H9 (cell line): ENCODE data around the gene PAFAH1B2. TPM values are rescaled to one million over a fixed set of nuclear protein-coding genes. Genes with fewer than 3 reads are reported as not detected.

ENCODE experiments used
- DNase-seq: peaks from one replicate; pipeline ENCODE4 v3.0.0-alpha.2; 2017
- H2AFZ ChIP-seq: one replicate; pipeline ENCODE4 v1.6.1; 2013; ENCODE audit warnings: mild to moderate bottlenecking, low read length, control low read depth, moderate library complexity
- H2AK5ac ChIP-seq: 2 replicates; pipeline ENCODE4 v1.6.1; 2013; ENCODE audit warnings: low read length, control low read depth, mixed read lengths; ENCODE audit not compliant: insufficient read length
- H2BK120ac ChIP-seq: one replicate; pipeline ENCODE4 v1.6.1; 2013; ENCODE audit warnings: low read depth, mild to moderate bottlenecking, low read length, control low read depth, inconsistent platforms; ENCODE audit not compliant: poor library complexity, severe bottlenecking
- H2BK12ac ChIP-seq: 2 replicates; pipeline ENCODE4 v1.6.1; 2013; ENCODE audit warnings: low read length, control low read depth, mixed read lengths, low read depth; ENCODE audit not compliant: insufficient read length
- H2BK15ac ChIP-seq: 2 replicates; pipeline ENCODE4 v1.6.1; 2013; ENCODE audit warnings: low read depth, low read length, control low read depth
- H2BK20ac ChIP-seq: one replicate; pipeline ENCODE4 v1.6.1; 2013; ENCODE audit warnings: low read depth, mild to moderate bottlenecking, low read length, control low read depth, inconsistent platforms; ENCODE audit not compliant: poor library complexity, severe bottlenecking
- H2BK5ac ChIP-seq: 2 replicates; pipeline ENCODE4 v1.6.1; 2013; ENCODE audit warnings: low read length, control low read depth, mixed read lengths; ENCODE audit not compliant: insufficient read length
- H3K14ac ChIP-seq: 2 replicates; pipeline ENCODE4 v1.6.1; 2013; ENCODE audit warnings: low read length, control low read depth; ENCODE audit not compliant: insufficient read depth
- H3K18ac ChIP-seq: 2 replicates; pipeline ENCODE4 v1.6.1; 2013; ENCODE audit warnings: low read depth, mild to moderate bottlenecking, mixed read lengths, low read length, control low read depth; ENCODE audit not compliant: insufficient read length
- H3K23ac ChIP-seq: 2 replicates; pipeline ENCODE4 v1.6.1; 2013; ENCODE audit warnings: low read length, control low read depth, mixed read lengths, low read depth; ENCODE audit not compliant: insufficient read length
- H3K23me2 ChIP-seq: 2 replicates; pipeline ENCODE4 v1.6.1; 2013; ENCODE audit warnings: low read depth, mild to moderate bottlenecking, mixed read lengths, low read length, control low read depth; ENCODE audit not compliant: insufficient read length, poor library complexity, severe bottlenecking
- H3K27ac ChIP-seq: 2 replicates; pipeline ENCODE4 v1.5.1; 2013; ENCODE audit warnings: low read length, control low read depth, mixed read lengths, low read depth; ENCODE audit not compliant: insufficient read length
- H3K27me3 ChIP-seq: 2 replicates; pipeline ENCODE4 v1.6.1; 2013; ENCODE audit warnings: low read length, control low read depth, inconsistent platforms; ENCODE audit not compliant: insufficient read depth
- H3K4ac ChIP-seq: 2 replicates; pipeline ENCODE4 v1.6.1; 2013; ENCODE audit warnings: low read depth, mild to moderate bottlenecking, control low read depth, inconsistent platforms, low read length, moderate library complexity
- H3K4me1 ChIP-seq: 2 replicates; pipeline ENCODE4 v1.6.1; 2013; ENCODE audit warnings: low read length, control low read depth, inconsistent platforms; ENCODE audit not compliant: insufficient read depth
- H3K4me2 ChIP-seq: 2 replicates; pipeline ENCODE4 v1.6.1; 2013; ENCODE audit warnings: low read length, control low read depth, mixed read lengths; ENCODE audit not compliant: insufficient read length, insufficient read depth
- H3K56ac ChIP-seq: 2 replicates; pipeline ENCODE4 v1.6.1; 2013; ENCODE audit warnings: low read depth, mild to moderate bottlenecking, mixed read lengths, low read length, control low read depth; ENCODE audit not compliant: insufficient read length
- H3K79me1 ChIP-seq: 2 replicates; pipeline ENCODE4 v1.6.1; 2013; ENCODE audit warnings: low read depth, mild to moderate bottlenecking, moderate library complexity, low read length, control low read depth, inconsistent platforms; ENCODE audit not compliant: insufficient read depth, poor library complexity, severe bottlenecking
- H3K79me2 ChIP-seq: 2 replicates; pipeline ENCODE4 v1.6.1; 2013; ENCODE audit warnings: low read length, control low read depth, inconsistent platforms; ENCODE audit not compliant: insufficient read depth
- H3K9ac ChIP-seq: 2 replicates; pipeline ENCODE4 v1.6.1; 2013; ENCODE audit warnings: low read length, control low read depth, mixed read lengths; ENCODE audit not compliant: insufficient read length; ENCODE audit errors: extremely low read depth
- H3K9me3 ChIP-seq: one replicate; pipeline ENCODE4 v1.6.1; 2013; ENCODE audit warnings: low read depth, low read length, inconsistent platforms; ENCODE audit not compliant: control insufficient read depth
- H3T11ph ChIP-seq: one replicate; pipeline ENCODE4 v1.6.1; 2013; ENCODE audit warnings: mild to moderate bottlenecking, low read length, control low read depth, inconsistent platforms
- H4K20me1 ChIP-seq: one replicate; pipeline ENCODE4 v1.6.1; 2013; ENCODE audit not compliant: control insufficient read depth, insufficient read length, insufficient read depth
- H4K5ac ChIP-seq: 2 replicates; pipeline ENCODE4 v1.6.1; 2013; ENCODE audit warnings: low read depth, mild to moderate bottlenecking, mixed read lengths, low read length, control low read depth; ENCODE audit not compliant: insufficient read length
- H4K8ac ChIP-seq: replicated peaks from 2 replicates; pipeline ENCODE4 v1.6.1; 2013; ENCODE audit warnings: low read length, control low read depth, mixed read lengths, low read depth; ENCODE audit not compliant: insufficient read length
- H4K91ac ChIP-seq: 2 replicates; pipeline ENCODE4 v1.6.1; 2013; ENCODE audit warnings: low read depth, mild to moderate bottlenecking, moderate library complexity, mixed read lengths, low read length, control low read depth; ENCODE audit not compliant: insufficient read length
- H3K27ac Mint-ChIP-seq, 3 experiments: 2 replicates in 2 of 3; 3 replicates in 1 of 3; pipeline ENCODE4 v1.8.0; 2020 to 2021; ENCODE audit warnings: mixed read lengths in 3 of 3, mild to moderate bottlenecking in 1 of 3, moderate library complexity in 1 of 3
- H3K27me3 Mint-ChIP-seq: 2 replicates; pipeline ENCODE4 v1.8.0; 2021; ENCODE audit warnings: low read depth, mild to moderate bottlenecking, moderate library complexity, mixed read lengths
- H3K36me3 Mint-ChIP-seq, 3 experiments: 2 replicates in 2 of 3; 3 replicates in 1 of 3; pipeline ENCODE4 v1.8.0; 2020 to 2021; ENCODE audit warnings: low read depth in 3 of 3, mixed read lengths in 3 of 3; ENCODE audit not compliant: insufficient read depth in 1 of 3
- H3K4me1 Mint-ChIP-seq, 2 experiments: 2 replicates each; pipeline ENCODE4 v1.8.0; 2020; ENCODE audit warnings: mixed read lengths in 2 of 2
- H3K4me3 Mint-ChIP-seq, 2 experiments: 2 replicates in 1 of 2; 3 replicates in 1 of 2; pipeline ENCODE4 v1.8.0; 2020 to 2021; ENCODE audit warnings: mild to moderate bottlenecking in 2 of 2, mixed read lengths in 2 of 2, moderate library complexity in 1 of 2
- H3K9me3 Mint-ChIP-seq, 2 experiments: 2 replicates in 1 of 2; 3 replicates in 1 of 2; pipeline ENCODE4 v1.8.0; 2020; ENCODE audit warnings: mild to moderate bottlenecking in 2 of 2, mixed read lengths in 2 of 2, moderate library complexity in 1 of 2
- CTCF ChIP-seq: fragments of 200-600 bp; sonication (generic); conservative IDR thresholded peaks from 3 replicates; pipeline ENCODE4 v1.8.0; 2021; ENCODE audit warnings: antibody characterized with exemption, mild to moderate bottlenecking
- WGBS: extraction: QIAGEN DNeasy Blood & Tissue Kit; methylation state at CpG from one replicate; pipeline ENCODE4 v1.1.7; 2013; ENCODE audit warnings: missing lambda C conversion rate, low lambda C conversion rate, mixed read lengths; ENCODE audit not compliant: insufficient read length; ENCODE audit errors: extremely low coverage; 5-methylcytosine and 5-hydroxymethylcytosine counted together
- total RNA-seq: library from RNA; stranded (reverse); gene quantifications from 2 replicates; pipeline ENCODE4 v1.2.1, GENCODE V29; 2021

PAFAH1B2 gene
- total RNA-seq, 1 experiment from 2014 or later, result 161 TPM

- Histone ChIP-seq H2AK5ac (no peak overlapping the region), H3K27me3 (no peaks in the 10 kb centered on the region), H3K4me2 (no peak overlapping the region), H3K9ac (no peak overlapping the region), H3K23me2 (no peaks in the 10 kb centered on the region), H3K9me3 (no peaks in the 10 kb centered on the region), H3T11ph (no peak overlapping the region), H3K18ac (no peak overlapping the region), H2BK5ac (no peak overlapping the region), H2BK120ac (no peak overlapping the region), H2BK15ac (no peak overlapping the region), H3K14ac (no peak overlapping the region), H3K56ac (no peak overlapping the region), H3K79me2 (no peaks in the 10 kb centered on the region), H4K91ac (no peak overlapping the region), H3K4me1 (no peaks in the 10 kb centered on the region), H3K23ac (no peak overlapping the region), H3K4ac (no peak overlapping the region), H4K20me1 (no peaks in the 10 kb centered on the region), H3K79me1 (no peaks in the 10 kb centered on the region), H3K27ac (no peak overlapping the region), H4K5ac (no peak overlapping the region), H2BK20ac (no peak overlapping the region), H4K8ac (no peak overlapping the region), H2AFZ (no peak overlapping the region), H2BK12ac (no peak overlapping the region)
- Mint-ChIP-seq H3K9me3 (no peaks in the 10 kb centered on the region), H3K27ac (no peak overlapping the region), H3K27me3 (peaks cover 23% of the 10 kb centered on the region), H3K4me1 (no peaks in the 10 kb centered on the region), H3K36me3 (no peaks in the 10 kb centered on the region), H3K4me3 (no peak overlapping the region)
- no peak for DNase-seq
- no peak for TF ChIP-seq CTCF
- WGBS, result no CpG with 5 or more reads among the region's 7 CpGs
Measured at GRCh38 chr11:117126223-117126965, 17.7 kb upstream of the PAFAH1B2 start.
